H1 (cell line): ENCODE data around the gene GLT8D1. TPM values are rescaled to one million over a fixed set of nuclear protein-coding genes. Genes with fewer than 3 reads are reported as not detected.

Experiments used
- CHD1 ChIP-seq: IDR thresholded peaks from 2 replicates; pipeline ENCODE4 v1.6.1; 2012; ENCODE audit warnings: low read depth, low read length, improper control_type of control experiment
- RXRA ChIP-seq: IDR thresholded peaks from 2 replicates; pipeline ENCODE4 v1.6.1; 2011; ENCODE audit warnings: low read depth, mild to moderate bottlenecking, low read length, moderate library complexity; ENCODE audit not compliant: insufficient read depth
- SIN3A ChIP-seq, 2 experiments: IDR thresholded peaks in 1 of 2; conservative IDR thresholded peaks in 1 of 2; 2 replicates each; pipeline ENCODE4 v1.6.1; 2011 to 2012; ENCODE audit warnings: low read length in 2 of 2, improper control_type of control experiment in 1 of 2, low read depth in 1 of 2, mild to moderate bottlenecking in 1 of 2
- polyA plus RNA-seq, 7 experiments: library from polyadenylated mRNA; depleted of rRNA in 3 of 7; stranded (reverse) in 5 of 7; unstranded in 2 of 7; fragments of >200 nt in 5 of 7; fragments of 200-250 nt in 2 of 7; gene quantifications; 1 replicate in 5 of 7; 2 replicates in 1 of 7; 4 replicates in 1 of 7; pipeline versions ENCODE4 v1.2.1 to v1.2.3, GENCODE V29; 2011 to 2013; ENCODE audit warnings: missing spikeins in 2 of 7, mixed read lengths in 2 of 7
- total RNA-seq: library from RNA; stranded (reverse); fragmentation: NEBNext Ultra II Directional; extraction: Animal tissue kit (Norgen Biotek cat#: 25700); gene quantifications from 2 replicates; pipeline ENCODE4 v1.2.1, GENCODE V29; 2021

The GLT8D1 gene
- total and polyA plus RNA-seq, 2 of the 8 experiments (the other 6 are each of a cell fraction or from before 2014, with no cell fraction given): 29.0 to 33.6 TPM

GRCh38 chr3:52742418-52743041 lies 36.9 kb upstream of the GLT8D1 start (continued):
- TF ChIP-seq CHD1 (no peak), SIN3A (conservative IDR thresholded peaks at IDR 0.05 in 1 of 2, IDR thresholded peaks at IDR 0.05 in 1 of 2; ENCODE audit: low read depth in 1 of 2, low read length in 2 of 2) (no peak), RXRA (no peak)
- TF ChIP-seq, all 59 proteins: peak for 2
